Activated CD4-positive, CD25-positive, alpha-beta regulatory T cell treated with anti-CD3 and anti-CD28 coated beads, Interleukin-2, amount 50 U/mL, for 24 hours (primary cell): Measurements from ENCODE around the gene METTL22.

Source experiments
- ATAC-seq, 2 donors: fragments of 150-1000 bp; cut with Tn5 transposase; one replicate each; pipeline ENCODE4 v1.10.0; 2021; ENCODE audit warnings: mild to moderate bottlenecking in 1 of 2, moderate library complexity in 1 of 2

Gene METTL22

GRCh38 chr16:8594149-8594666 is 27.3 kb upstream of the METTL22 start:
- ATAC-seq = no peak

GRCh38 chr16:8595783-8596182 is 25.7 kb upstream of the METTL22 start:
- no peak for ATAC-seq

DNA sequence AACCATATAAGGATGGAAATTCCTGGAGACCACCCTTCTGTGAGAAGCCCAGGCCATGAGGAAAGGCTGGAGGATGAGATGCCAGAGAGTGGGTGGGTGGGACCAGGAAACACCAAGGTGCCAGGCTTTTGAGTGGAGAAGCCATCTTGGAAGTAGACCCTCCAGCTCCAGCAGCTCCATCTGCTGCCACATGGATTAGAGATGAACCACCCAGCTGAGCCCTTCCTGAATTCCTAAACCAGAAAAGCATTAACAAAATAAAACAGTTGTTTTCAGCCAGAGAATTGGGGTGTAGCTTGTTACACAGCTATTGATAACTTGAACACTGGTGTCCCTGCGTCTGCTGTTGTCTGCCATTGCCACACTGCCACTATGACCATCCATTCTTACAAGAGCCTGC is 24.9 kb upstream of the METTL22 start:
- no peak for ATAC-seq

GRCh38 chr16:8600144-8600775 is 21.2 kb upstream of the METTL22 start:
- no peak for ATAC-seq

DNA sequence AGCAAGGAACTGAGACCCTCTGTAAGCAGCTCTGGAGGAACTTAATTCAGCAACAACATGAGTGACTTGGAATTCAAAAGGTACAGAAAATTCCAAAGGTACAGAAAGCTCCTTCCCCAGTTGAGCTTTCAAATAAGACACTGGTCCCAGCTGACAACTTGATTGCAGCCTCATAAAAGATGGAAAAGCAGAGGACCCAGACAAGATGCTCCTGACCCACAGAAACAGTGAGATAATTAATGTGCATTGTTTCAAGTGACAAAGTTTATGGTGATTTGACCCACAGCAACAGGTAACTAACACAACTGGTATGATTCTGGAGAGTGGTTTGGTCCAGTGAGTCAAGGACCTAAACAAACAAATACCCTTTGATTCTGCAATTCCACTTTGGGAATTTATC is 15.9 kb upstream of the METTL22 start:
- no peak for ATAC-seq

DNA sequence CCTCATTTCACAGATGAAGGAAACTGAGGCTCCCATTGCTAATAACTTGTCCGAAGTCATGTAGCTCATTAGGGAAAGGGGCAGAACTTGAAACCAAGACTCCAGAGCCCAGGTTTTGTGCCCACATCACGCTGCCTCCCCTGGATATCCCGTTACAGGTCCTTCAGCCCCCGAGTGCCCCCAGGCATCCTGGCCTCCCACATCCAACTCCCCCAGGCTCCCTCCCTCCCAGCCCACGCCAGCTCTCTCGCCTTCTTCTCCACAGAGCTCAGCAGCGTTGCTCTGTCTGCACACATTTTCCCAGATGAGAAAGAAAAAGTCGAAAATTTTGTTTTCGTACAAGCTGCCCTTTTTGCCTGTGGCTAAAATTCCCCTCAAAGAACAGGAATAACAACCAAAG is 14.3 kb upstream of the METTL22 start:
- ATAC-seq = no peak

DNA sequence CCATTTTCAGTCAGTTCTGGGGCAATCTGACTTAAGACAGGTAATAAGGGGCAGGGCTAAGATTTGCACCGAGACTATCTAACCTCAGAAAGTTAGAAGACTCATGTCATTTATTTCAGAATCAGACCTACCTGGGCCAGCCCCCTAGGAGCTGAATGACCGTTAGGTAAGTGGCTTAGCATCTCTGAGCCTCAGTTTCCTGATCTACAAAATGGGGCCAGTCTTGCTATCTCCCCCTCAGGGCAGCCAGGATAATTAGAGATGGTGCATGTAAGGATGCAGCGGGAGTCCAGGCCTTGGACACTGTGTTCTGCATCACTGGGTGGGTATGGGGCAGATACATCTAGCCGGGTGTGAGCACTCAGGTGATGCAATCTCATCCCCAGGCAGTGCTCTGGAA is 10.4 kb upstream of the METTL22 start:
- no peak for ATAC-seq

DNA sequence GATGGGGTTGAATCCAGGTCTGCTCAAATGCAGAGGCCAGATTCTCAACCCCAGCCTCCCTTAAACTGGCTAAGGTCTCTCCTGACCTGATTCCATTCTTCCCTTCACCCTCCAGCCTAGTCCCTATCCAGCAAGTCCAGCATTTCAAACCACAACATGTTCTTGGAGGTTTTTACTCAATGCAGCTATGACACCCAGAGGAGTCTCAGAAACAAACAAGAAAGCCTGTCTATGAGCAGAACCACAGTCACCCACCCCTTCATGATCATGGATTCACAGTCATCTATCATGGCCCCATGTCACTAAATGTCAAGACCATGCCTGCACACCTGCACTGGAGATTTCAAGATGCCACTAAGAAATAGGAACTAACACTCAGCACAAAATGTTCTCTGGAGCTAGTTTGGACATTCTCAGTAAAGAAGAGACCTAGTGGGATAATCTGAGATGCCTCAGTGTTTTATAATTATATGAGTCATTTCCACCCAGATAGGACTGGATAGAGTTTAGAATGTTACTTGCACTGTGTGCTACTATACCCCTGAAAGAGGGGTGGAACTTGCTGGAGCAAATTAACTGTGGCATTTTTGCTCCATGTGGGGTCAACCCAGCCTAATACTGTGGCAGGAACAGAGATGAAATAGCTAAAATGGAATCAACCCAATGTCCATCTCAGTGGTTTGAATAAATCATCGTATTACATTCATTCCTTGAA is 9.5 kb upstream of the METTL22 start:
- ATAC-seq = no peak

DNA sequence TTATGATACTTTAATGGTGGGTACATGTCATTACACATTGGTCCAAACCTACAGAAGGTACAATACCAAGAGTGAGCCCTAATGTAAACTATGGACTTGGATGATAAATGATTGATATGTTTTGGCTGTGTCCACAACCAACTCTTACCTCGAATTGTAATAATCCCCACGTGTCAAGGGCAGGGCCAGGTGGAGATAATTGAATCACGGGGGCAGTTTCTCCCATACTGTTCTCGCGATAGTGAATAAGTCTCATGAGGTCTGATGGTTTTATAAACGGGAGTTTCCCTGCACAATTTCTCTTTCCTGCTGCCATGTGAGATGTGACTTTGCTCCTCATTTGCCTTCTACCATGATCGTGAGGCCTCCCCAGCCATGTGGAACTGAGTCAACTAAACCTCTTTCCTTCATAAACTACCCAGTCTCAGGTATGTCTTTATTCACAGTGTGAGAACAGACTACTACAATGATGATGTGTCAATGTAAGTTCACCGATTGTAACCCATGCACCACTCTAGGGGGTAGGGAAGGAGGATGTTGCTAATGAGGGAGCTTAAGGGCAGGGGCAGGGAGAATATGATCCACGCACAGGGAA is 7.0 kb upstream of the METTL22 start:
- ATAC-seq = no peak

DNA sequence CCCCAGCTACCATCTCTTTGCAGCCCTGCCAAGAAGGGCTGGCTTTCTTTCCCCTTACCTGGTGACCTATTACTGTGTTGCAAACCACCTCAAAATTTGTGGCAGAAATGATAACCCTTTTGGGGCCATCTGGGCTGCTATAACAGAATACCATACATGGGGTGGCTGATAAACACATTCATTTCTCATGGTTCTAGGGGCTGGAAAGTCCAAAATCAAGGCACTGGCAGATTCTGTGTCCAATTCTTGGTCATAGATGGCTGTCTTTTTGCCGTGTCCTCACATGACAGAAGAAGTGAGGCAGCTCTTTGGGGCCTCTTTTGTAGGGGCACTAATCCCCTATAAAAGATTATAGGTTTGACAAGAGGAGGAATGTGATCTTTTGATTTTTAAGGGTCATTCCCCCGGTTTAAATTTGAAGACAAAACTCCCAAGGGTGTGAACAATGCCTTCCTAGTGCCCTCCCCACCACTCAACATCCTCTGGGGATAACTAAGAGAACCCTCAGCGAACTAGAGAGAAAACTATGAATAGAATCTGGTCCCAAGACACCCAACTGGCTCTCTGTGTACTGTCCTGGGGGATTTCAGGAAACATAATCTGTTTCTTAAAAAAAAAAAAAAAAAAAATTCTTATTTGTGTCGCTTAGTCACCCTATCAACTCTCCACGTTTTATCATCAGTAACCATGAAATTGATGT is 1.7 kb upstream of the METTL22 start:
- ATAC-seq = no peak

GRCh38 chr16:8620535-8620934 is 963 bp upstream of the METTL22 start:
- ATAC-seq = peak in 1 of 2 donors; percentile 39

DNA sequence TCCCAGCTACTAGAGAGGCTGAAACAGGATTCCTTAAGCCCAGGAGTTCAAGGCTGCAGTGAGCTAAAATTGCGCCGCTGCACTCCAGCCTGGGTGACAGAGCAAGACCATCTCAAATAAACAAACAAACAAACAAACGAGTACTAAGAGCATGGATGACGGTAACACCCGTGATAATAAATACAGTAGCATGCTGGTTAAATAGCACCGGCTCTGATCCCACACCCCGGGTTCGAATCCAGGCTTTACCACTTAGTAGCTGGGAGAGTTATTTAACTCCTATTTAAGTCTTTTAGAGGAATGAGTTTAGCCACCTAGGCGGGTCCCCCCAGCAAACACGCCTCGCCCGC is 301 bp upstream of the METTL22 start:
- no peak for ATAC-seq

GRCh38 chr16:8622315-8622656 is 788 bp downstream of the METTL22 start:
- ATAC-seq = no peak

DNA sequence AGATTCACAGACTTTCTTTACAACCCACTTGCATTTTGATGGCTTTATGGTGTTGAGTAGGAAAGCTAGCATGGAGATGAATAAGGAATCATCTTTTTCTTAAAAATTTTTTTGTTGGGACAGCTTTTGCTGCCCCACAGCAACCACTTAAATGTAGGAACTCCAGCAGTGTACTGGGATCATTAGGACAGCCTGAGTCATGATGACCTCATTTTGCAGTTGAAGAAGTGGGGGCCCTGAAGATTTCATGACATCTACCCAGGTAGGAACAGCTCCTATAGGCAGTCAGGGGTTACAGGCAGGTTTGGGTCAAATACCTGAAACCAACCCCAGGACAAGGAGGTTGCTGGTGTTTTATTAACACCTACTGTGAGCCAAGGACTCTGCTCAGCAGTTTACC is 2.1 kb downstream of the METTL22 start:
- ATAC-seq = no peak

DNA sequence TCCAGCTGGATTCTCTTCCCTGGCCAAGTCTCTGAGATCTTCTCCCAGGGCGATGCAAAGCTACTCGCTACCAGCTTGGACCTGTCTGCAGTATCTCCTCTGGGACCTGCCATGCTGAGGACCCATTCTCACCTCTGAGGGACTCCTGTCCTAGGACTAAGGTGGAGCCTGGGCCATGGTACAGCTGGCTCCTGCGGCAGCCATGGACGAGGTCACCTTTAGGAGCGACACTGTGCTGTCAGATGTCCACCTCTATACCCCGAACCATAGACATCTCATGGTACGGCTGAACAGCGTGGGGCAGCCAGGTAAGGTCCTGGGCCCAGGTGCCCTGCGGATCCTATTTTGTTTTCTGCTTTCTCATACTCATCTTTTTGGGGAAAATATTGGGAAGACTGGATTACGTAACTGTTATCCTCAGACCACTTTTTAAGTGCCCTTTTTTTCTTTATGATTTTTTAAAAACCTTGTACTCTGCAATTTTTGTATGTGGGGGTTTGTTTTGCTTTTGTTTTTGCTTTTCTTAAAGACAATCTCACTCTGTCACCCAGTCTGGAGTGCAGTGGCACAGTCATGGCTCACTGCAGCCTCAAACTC is 4.1 kb downstream of the METTL22 start:
- no peak for ATAC-seq

DNA sequence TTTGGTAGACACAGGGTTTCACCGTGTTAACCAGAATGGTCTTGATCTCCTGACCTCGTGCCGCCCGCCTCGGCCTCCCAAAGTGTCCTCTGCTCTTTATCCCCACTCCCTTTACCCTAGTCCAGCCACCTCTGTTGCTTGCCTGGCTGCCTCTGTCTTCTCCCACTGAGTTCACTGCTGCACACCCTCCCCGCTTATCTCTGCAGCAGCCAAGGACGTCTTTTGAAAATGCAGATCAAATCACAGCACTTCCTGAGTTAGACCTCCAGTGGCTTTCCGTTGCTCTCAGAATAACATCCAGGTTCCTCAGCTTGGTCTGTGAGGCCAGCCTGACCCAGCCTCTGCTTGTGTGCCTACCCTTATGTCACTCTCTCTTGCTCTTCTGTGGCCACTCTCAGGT is 5.4 kb downstream of the METTL22 start:
- no peak for ATAC-seq

DNA sequence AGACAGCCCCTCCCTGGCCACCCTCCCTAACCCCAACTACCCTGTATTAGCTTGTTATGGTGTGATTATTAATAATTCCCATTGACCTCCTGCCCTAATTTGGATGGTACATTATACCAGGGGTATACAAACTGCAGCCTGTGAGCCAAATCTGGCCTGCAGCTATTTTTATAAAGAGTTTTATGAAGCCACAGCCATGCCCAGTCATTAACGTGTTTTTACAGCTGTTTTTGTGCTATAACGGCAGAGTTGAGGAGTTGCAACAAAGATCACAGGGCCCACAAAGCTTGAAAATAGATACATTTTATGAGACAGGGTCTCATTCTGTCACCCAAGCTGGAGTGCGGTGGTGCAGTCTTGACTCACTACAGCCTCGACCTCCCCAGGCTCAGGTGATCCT is 6.0 kb downstream of the METTL22 start:
- ATAC-seq = no peak

DNA sequence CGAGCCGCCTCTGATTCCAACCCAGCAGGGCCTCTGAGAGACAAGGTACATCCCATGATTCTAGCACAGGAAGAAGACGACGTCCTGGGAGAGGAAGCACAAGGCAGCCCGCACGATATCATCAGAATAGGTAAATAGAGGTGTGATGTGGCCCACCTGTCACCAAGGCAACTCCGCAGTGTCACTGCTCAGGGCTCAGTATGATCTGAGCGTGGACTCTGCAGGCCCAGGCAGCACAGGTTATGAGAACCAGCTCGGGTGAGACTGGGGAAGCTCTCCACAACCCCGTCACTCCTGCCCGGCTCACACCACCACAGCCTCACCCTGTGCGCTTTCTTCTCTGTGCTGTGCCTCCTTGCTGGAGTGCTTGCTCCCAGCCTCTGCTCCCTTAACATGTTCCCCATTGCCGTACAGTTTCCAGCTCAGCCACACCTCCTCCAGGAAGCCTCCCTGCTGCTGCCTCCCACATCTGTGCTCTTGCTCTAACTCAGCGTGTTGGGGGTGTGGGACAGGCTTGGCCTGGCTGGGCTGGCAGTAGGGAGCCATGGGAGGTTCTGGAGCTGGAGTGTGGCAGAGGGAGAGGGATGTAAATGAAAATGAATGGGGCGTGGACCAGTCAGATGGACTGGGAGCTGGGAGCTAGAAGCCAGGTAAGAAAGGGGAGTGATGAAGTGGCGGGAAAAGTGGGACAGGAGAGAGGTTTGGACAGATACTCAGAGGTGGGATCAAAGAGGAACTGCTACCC is 7.7 kb downstream of the METTL22 start:
- no peak for ATAC-seq

DNA sequence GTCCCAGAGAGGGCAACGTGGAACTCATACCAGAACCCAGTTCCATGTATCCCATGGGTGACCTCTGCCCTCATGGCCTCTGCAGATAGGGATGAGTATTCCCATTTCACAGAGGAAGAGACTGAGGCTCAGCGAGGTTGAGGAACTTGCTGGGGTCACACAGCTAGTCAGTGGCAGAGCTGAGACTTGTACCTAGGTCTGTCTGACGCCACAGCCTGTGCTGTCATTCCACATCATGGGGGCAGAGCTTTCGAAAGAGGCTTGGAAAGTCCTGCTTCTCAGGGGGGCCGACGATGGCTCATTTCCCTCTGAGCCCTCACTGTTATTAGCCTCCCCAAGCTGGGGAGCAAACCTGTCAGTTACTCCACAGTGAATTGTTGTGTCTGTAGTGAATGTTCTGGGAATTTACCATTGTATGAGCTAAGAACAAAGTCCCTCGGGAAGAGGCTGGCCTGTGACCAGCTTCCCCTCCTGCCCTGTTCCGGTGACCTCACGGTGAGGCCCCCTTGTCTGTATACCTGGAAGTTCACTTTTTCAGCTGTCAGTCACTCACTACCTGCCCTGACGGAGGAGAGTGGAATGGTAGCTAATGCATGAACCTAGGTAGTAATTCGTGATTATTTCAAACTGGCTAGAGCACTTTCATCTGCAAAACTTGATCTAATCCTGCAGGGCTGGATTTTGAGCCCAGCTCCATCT is 8.9 kb downstream of the METTL22 start:
- no peak for ATAC-seq

GRCh38 chr16:8631373-8631772 is 9.9 kb downstream of the METTL22 start:
- ATAC-seq = no peak

GRCh38 chr16:8631818-8632465 is 10.4 kb downstream of the METTL22 start:
- ATAC-seq = no peak
